Measurements from ENCODE around the gene PKNOX2.

DNA sequence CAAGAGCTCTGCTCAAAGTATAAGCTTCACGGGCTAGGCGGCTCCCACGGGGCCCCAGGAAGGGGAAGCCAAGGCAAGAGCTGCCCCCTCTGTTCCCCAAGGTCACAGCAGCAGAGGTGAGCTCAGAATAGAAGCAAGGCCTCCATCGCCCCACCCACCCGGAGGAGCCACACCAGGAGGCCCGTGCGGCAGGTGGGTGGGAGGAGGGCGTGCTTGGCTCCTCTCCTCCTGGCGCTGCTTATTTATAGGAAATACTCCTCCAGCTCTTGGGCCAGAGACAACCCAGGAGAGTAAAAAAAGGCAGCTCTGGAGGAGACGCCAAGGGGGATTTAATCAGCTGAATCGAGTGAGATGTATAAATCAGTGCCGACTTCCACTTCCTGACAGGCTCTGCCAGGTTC lies 243.8 kb downstream of the PKNOX2 start:
- TF ChIP-seq ZNF416 (CRISPR knock-in tag; IDR thresholded peaks at IDR 0.05) (no peak), CTCF (IDR thresholded peaks at IDR 0.05) (no peak), FOXJ3 (CRISPR knock-in tag; IDR thresholded peaks at IDR 0.05; ENCODE audit: borderline replicate concordance) (no peak), ZNF232 (CRISPR knock-in tag; IDR thresholded peaks at IDR 0.05) (no peak), MAX (CRISPR knock-in tag; IDR thresholded peaks at IDR 0.05) (no peak)
- TF ChIP-seq, protein P1, sequence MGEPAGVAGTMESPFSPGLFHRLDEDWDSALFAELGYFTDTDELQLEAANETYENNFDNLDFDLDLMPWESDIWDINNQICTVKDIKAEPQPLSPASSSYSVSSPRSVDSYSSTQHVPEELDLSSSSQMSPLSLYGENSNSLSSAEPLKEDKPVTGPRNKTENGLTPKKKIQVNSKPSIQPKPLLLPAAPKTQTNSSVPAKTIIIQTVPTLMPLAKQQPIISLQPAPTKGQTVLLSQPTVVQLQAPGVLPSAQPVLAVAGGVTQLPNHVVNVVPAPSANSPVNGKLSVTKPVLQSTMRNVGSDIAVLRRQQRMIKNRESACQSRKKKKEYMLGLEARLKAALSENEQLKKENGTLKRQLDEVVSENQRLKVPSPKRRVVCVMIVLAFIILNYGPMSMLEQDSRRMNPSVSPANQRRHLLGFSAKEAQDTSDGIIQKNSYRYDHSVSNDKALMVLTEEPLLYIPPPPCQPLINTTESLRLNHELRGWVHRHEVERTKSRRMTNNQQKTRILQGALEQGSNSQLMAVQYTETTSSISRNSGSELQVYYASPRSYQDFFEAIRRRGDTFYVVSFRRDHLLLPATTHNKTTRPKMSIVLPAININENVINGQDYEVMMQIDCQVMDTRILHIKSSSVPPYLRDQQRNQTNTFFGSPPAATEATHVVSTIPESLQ (CRISPR knock-in tag; IDR thresholded peaks at IDR 0.05), result no peak

Data from WTC11 (cell line).